Left ventricle myocardium inferior (tissue), 1 donor: ENCODE data around the gene CHCHD6. TPM values are rescaled to one million over a fixed set of nuclear protein-coding genes. Genes with fewer than 3 reads are reported as not detected.

Experiments used
- DNase-seq: peaks from one replicate; pipeline ENCODE4 v3.0.0-alpha.2; 2020
- H3K27ac ChIP-seq: fragments of 200-600 bp; replicated peaks from 2 replicates; pipeline ENCODE4 v1.8.0; 2021
- H3K27me3 ChIP-seq: fragments of 200-600 bp; 2 replicates; pipeline ENCODE4 v1.8.0; 2021; ENCODE audit warnings: low read depth
- H3K36me3 ChIP-seq: fragments of 200-600 bp; 2 replicates; pipeline ENCODE4 v1.8.0; 2021
- H3K4me1 ChIP-seq: fragments of 200-600 bp; 2 replicates; pipeline ENCODE4 v1.8.0; 2021
- H3K4me3 ChIP-seq: fragments of 200-600 bp; 2 replicates; pipeline ENCODE4 v1.8.0; 2021; ENCODE audit warnings: mild to moderate bottlenecking, moderate library complexity
- H3K9me3 ChIP-seq: fragments of 200-600 bp; replicated peaks from 2 replicates; pipeline ENCODE4 v1.8.0; 2021
- intact Hi-C: fragments of 100-400 bp; cut with micrococcal nuclease; formaldehyde crosslinking; loops from one replicate; pipeline ENCODE4 v1.11.0; 2022
- total RNA-seq: library from RNA; stranded (reverse); fragmentation: NEBNext Ultra II Directional; extraction: Animal tissue kit (Norgen Biotek cat#: 25700); gene quantifications from one replicate; pipeline ENCODE4 v1.2.1, GENCODE V29; 2021
- TF ChIP-seq, protein P1 (sequence below): fragments of 200-600 bp; IDR thresholded peaks from 2 replicates; pipeline ENCODE4 v1.8.0; 2021; ENCODE audit warnings: antibody characterized with exemption, mild to moderate bottlenecking, borderline replicate concordance
- donor health status: DM: no; HTN: yes; CAD: no; lungs with severe emphysema.

Gene CHCHD6
- total RNA-seq, 1 donor from 2014 or later: 10.1 TPM

- no peaks in the 10 kb centered on the region for H3K36me3 ChIP-seq
- H3K27me3 ChIP-seq: no peaks in the 10 kb centered on the region
- intact Hi-C loops: no loop called here
- H3K4me1 ChIP-seq: peaks cover 34% of the 10 kb centered on the region
- peak overlapping the region; percentile 81 for H3K27ac ChIP-seq
- peak; percentile 75 for DNase-seq
- H3K4me3 ChIP-seq: no peak overlapping the region
- TF ChIP-seq, protein P1, sequence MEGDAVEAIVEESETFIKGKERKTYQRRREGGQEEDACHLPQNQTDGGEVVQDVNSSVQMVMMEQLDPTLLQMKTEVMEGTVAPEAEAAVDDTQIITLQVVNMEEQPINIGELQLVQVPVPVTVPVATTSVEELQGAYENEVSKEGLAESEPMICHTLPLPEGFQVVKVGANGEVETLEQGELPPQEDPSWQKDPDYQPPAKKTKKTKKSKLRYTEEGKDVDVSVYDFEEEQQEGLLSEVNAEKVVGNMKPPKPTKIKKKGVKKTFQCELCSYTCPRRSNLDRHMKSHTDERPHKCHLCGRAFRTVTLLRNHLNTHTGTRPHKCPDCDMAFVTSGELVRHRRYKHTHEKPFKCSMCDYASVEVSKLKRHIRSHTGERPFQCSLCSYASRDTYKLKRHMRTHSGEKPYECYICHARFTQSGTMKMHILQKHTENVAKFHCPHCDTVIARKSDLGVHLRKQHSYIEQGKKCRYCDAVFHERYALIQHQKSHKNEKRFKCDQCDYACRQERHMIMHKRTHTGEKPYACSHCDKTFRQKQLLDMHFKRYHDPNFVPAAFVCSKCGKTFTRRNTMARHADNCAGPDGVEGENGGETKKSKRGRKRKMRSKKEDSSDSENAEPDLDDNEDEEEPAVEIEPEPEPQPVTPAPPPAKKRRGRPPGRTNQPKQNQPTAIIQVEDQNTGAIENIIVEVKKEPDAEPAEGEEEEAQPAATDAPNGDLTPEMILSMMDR: no peak
- H3K9me3 ChIP-seq: no peaks in the 10 kb centered on the region
Observed at GRCh38 chr3:126828306-126828705, 124.3 kb downstream of the CHCHD6 start.

DNA sequence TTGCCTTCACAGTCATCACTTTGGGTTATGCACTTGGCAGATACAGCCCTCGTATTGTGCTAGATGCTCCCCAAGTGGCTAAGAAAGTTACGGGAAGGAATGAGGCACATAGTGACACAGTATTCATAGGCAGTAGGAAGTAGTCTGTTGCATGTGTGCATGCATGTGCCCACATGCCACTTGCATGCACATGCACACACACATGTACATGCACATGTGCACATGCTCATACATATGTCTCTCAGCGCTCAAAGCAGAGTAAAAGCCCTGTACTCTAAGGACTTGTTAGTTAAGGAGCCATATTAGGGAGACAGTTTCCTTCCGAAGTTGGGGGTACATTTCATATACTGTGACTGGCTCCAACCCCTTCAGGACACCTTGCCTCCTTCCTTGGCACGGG lies 128.9 kb downstream of the CHCHD6 start:
- TF ChIP-seq, protein P1: no peak
- Histone ChIP-seq H3K9me3 (no peaks in the 10 kb centered on the region), H3K27ac (no peak overlapping the region), H3K27me3 (no peaks in the 10 kb centered on the region), H3K4me3 (no peak overlapping the region), H3K4me1 (peaks cover 14% of the 10 kb centered on the region), H3K36me3 (no peaks in the 10 kb centered on the region)
- no peak for DNase-seq
- intact Hi-C loops: no loop called here

- no peak for DNase-seq
- TF ChIP-seq, protein P1: no peak
- intact Hi-C loops: no loop called here
Observed at GRCh38 chr3:126834596-126835471, 130.8 kb downstream of the CHCHD6 start.

GRCh38 chr3:126835472-126836219 lies 131.6 kb downstream of the CHCHD6 start:
- intact Hi-C loops: no loop called here

More at GRCh38 chr3:126834596-126835471, 130.8 kb downstream of the CHCHD6 start:
- H3K4me3 ChIP-seq: no peak overlapping the region
- no peak overlapping the region for H3K27ac ChIP-seq
- H3K27me3 ChIP-seq: no peaks in the 10 kb centered on the region
- H3K4me1 ChIP-seq: no peaks in the 10 kb centered on the region
- no peaks in the 10 kb centered on the region for H3K36me3 ChIP-seq
- no peaks in the 10 kb centered on the region for H3K9me3 ChIP-seq

GRCh38 chr3:126836220-126836860 lies 132.3 kb downstream of the CHCHD6 start:
- no peak for DNase-seq
- TF ChIP-seq, protein P1: no peak
- Histone ChIP-seq H3K36me3 (no peaks in the 10 kb centered on the region), H3K9me3 (no peaks in the 10 kb centered on the region), H3K27ac (no peak overlapping the region), H3K4me1 (no peaks in the 10 kb centered on the region), H3K27me3 (no peaks in the 10 kb centered on the region), H3K4me3 (no peak overlapping the region)
- intact Hi-C loops: no loop called here

More at GRCh38 chr3:126835472-126836219, 131.6 kb downstream of the CHCHD6 start:
- Histone ChIP-seq H3K9me3 (no peaks in the 10 kb centered on the region), H3K4me3 (no peak overlapping the region), H3K27ac (no peak overlapping the region), H3K36me3 (no peaks in the 10 kb centered on the region), H3K27me3 (no peaks in the 10 kb centered on the region), H3K4me1 (no peaks in the 10 kb centered on the region)
- TF ChIP-seq, protein P1: peak; percentile 16
- DNase-seq: no peak
